Neural cell (in vitro differentiated cells): ENCODE data around the gene USP46. TPM values are rescaled to one million over a fixed set of nuclear protein-coding genes. Genes with fewer than 3 reads are reported as not detected.

Source experiments
- H2AFZ ChIP-seq: fragments of 200-600, 300-800 bp; sonication (generic), shearing (Covaris generic); 2 replicates; pipeline ENCODE4 v1.6.0; 2014; ENCODE audit warnings: low read depth, mild to moderate bottlenecking, antibody characterized with exemption, low read length, moderate library complexity
- H3F3A ChIP-seq: fragments of 200-600 bp; shearing (Covaris generic); 2 replicates; pipeline ENCODE4 v1.6.1; 2016; ENCODE audit warnings: mild to moderate bottlenecking, moderate library complexity, mixed read lengths, antibody characterized with exemption, low read length; ENCODE audit not compliant: insufficient read depth, poor library complexity, severe bottlenecking
- H3K27ac ChIP-seq: fragments of 200-600, 300-800 bp; sonication (generic), shearing (Covaris generic); 2 replicates; pipeline ENCODE4 v1.5.1; 2014; ENCODE audit warnings: mild to moderate bottlenecking, low read length, moderate library complexity
- H3K27me3 ChIP-seq: fragments of 300-800, 200-600 bp; sonication (generic), shearing (Covaris generic); 2 replicates; pipeline ENCODE4 v1.6.0; 2014; ENCODE audit warnings: mild to moderate bottlenecking, low read depth, low read length, moderate library complexity; ENCODE audit not compliant: insufficient read depth
- H3K36me3 ChIP-seq: fragments of 300-800, 200-600 bp; sonication (generic), shearing (Covaris generic); 2 replicates; pipeline ENCODE4 v1.5.1; 2014; ENCODE audit warnings: mild to moderate bottlenecking, antibody characterized with exemption, low read length, moderate library complexity; ENCODE audit not compliant: insufficient read depth
- H3K4me2 ChIP-seq: fragments of 300-800, 200-600 bp; sonication (generic), shearing (Covaris generic); 2 replicates; pipeline ENCODE4 v1.6.0; 2014; ENCODE audit warnings: mild to moderate bottlenecking, low read length
- H3K4me3 ChIP-seq: fragments of 300-800, 200-600 bp; sonication (generic), shearing (Covaris generic); 2 replicates; pipeline ENCODE4 v1.5.1; 2014; ENCODE audit warnings: mild to moderate bottlenecking, low read length, moderate library complexity
- H3K79me2 ChIP-seq: fragments of 200-600 bp; shearing (Covaris generic); replicated peaks from 2 replicates; pipeline ENCODE4 v1.6.0; 2014; ENCODE audit warnings: mild to moderate bottlenecking, low read length, moderate library complexity; ENCODE audit not compliant: insufficient read depth
- H3K9ac ChIP-seq: fragments of 300-800, 200-600 bp; sonication (generic), shearing (Covaris generic); 2 replicates; pipeline ENCODE4 v1.6.1; 2016; ENCODE audit warnings: mild to moderate bottlenecking, low read length, mixed read lengths
- H3K9me2 ChIP-seq: fragments of 200-600 bp; shearing (Covaris generic); 2 replicates; pipeline ENCODE4 v1.6.1; 2016; ENCODE audit warnings: mild to moderate bottlenecking, low read length, mixed read lengths; ENCODE audit not compliant: insufficient read depth
- H3K9me3 ChIP-seq: fragments of 200-600, 300-800 bp; sonication (generic), shearing (Covaris generic); 2 replicates; pipeline ENCODE4 v1.6.1; 2016; ENCODE audit warnings: mild to moderate bottlenecking, mixed run types, low read length, moderate library complexity, mixed read lengths
- H4K20me1 ChIP-seq: fragments of 200-600 bp; shearing (Covaris generic); 2 replicates; pipeline ENCODE4 v1.6.1; 2016; ENCODE audit warnings: mild to moderate bottlenecking, mixed run types; ENCODE audit not compliant: insufficient read depth
- EP300 ChIP-seq: fragments of 450-650 bp; conservative IDR thresholded peaks from 2 replicates; pipeline ENCODE4 v1.6.1; 2014; ENCODE audit warnings: antibody characterized with exemption, mild to moderate bottlenecking, moderate library complexity; ENCODE audit not compliant: poor library complexity, severe bottlenecking
- EZH2 ChIP-seq: fragments of 200-600, 300-800 bp; shearing (Covaris generic), sonication (generic); IDR thresholded peaks from 2 replicates; pipeline ENCODE4 v1.6.1; 2014; ENCODE audit warnings: antibody characterized with exemption, low read length, borderline replicate concordance, mild to moderate bottlenecking; ENCODE audit not compliant: insufficient read depth, poor library complexity, severe bottlenecking
- MXI1 ChIP-seq: fragments of 450-650 bp; conservative IDR thresholded peaks from 2 replicates; pipeline ENCODE4 v1.6.1; 2014; ENCODE audit warnings: antibody characterized with exemption, mild to moderate bottlenecking; ENCODE audit not compliant: poor library complexity, severe bottlenecking
- POLR2AphosphoS5 ChIP-seq: IDR thresholded peaks from 2 replicates; pipeline ENCODE4 v1.6.1; 2012
- RAD21 ChIP-seq: fragments of 450-650 bp; conservative IDR thresholded peaks from 2 replicates; pipeline ENCODE4 v1.6.1; 2014; ENCODE audit warnings: antibody characterized with exemption, mild to moderate bottlenecking, moderate library complexity
- SMC3 ChIP-seq: fragments of 450-650 bp; conservative IDR thresholded peaks from 2 replicates; pipeline ENCODE4 v1.6.1; 2014; ENCODE audit warnings: antibody characterized with exemption, mild to moderate bottlenecking, moderate library complexity; ENCODE audit not compliant: poor library complexity
- TAF1 ChIP-seq: IDR thresholded peaks from 2 replicates; pipeline ENCODE4 v1.6.1; 2012; ENCODE audit warnings: low read depth
- polyA plus RNA-seq: library from polyadenylated mRNA; depleted of rRNA; stranded (reverse); fragments of >200 nt; gene quantifications from 2 replicates; pipeline ENCODE4 v1.2.3, GENCODE V29; 2014
- TF ChIP-seq, protein P1 (sequence below): IDR thresholded peaks from 2 replicates; pipeline ENCODE4 v1.6.1; 2012; ENCODE audit warnings: borderline replicate concordance
- TF ChIP-seq, protein P2 (sequence below): fragments of 450-650 bp; IDR thresholded peaks from 2 replicates; pipeline ENCODE4 v1.5.1; 2014; ENCODE audit warnings: antibody characterized with exemption, mild to moderate bottlenecking, moderate library complexity; ENCODE audit not compliant: poor library complexity, severe bottlenecking

USP46 gene
- polyA plus RNA-seq, 1 donor from 2014 or later = 14.1 TPM

DNA sequence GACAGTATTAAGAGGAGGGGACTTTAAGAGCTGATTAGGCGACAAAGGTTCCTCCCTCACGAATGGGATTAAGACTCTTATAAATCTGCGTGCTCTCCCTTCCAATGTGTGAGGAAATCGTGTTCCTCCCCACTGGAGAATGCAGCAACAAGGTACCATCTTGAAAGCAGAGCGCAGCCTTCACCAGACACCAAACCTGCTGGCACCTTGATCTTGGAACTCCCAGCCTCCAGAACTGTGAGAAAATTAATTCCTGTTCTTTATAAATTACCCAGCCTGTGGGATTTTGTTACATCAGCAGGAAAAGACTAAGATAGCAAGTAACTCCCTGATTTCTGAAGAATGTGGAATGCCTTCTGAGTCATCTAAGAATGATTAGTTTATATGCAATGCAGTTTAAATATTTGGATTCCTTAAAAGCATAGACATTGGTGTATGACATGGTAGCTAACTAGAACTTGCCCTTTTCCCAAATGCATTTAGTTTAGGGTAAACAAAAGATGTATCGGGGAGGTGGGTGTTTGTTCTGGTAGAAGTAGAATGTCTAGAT lies 86.1 kb downstream of the USP46 start:
- no peaks in the 10 kb centered on the region for H3K9me3 ChIP-seq
- H3K36me3 ChIP-seq = no peaks in the 10 kb centered on the region
- H4K20me1 ChIP-seq = no peaks in the 10 kb centered on the region
- no peak overlapping the region for H3K4me3 ChIP-seq
- H3F3A ChIP-seq = no peaks in the 10 kb centered on the region
- no peaks in the 10 kb centered on the region for H3K9me2 ChIP-seq
- H2AFZ ChIP-seq = no peak overlapping the region
- H3K27me3 ChIP-seq = no peaks in the 10 kb centered on the region
- no peaks in the 10 kb centered on the region for H3K79me2 ChIP-seq
- H3K27ac ChIP-seq = no peak overlapping the region
- no peak overlapping the region for H3K9ac ChIP-seq
- no peak for TF ChIP-seq RAD21
- no peak for TF ChIP-seq EP300
- TF ChIP-seq, protein P1, sequence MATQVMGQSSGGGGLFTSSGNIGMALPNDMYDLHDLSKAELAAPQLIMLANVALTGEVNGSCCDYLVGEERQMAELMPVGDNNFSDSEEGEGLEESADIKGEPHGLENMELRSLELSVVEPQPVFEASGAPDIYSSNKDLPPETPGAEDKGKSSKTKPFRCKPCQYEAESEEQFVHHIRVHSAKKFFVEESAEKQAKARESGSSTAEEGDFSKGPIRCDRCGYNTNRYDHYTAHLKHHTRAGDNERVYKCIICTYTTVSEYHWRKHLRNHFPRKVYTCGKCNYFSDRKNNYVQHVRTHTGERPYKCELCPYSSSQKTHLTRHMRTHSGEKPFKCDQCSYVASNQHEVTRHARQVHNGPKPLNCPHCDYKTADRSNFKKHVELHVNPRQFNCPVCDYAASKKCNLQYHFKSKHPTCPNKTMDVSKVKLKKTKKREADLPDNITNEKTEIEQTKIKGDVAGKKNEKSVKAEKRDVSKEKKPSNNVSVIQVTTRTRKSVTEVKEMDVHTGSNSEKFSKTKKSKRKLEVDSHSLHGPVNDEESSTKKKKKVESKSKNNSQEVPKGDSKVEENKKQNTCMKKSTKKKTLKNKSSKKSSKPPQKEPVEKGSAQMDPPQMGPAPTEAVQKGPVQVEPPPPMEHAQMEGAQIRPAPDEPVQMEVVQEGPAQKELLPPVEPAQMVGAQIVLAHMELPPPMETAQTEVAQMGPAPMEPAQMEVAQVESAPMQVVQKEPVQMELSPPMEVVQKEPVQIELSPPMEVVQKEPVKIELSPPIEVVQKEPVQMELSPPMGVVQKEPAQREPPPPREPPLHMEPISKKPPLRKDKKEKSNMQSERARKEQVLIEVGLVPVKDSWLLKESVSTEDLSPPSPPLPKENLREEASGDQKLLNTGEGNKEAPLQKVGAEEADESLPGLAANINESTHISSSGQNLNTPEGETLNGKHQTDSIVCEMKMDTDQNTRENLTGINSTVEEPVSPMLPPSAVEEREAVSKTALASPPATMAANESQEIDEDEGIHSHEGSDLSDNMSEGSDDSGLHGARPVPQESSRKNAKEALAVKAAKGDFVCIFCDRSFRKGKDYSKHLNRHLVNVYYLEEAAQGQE = no peak
- TF ChIP-seq EZH2 = no peak
- TF ChIP-seq SMC3 = no peak
- no peak for TF ChIP-seq MXI1
- TF ChIP-seq POLR2AphosphoS5 = no peak
- TF ChIP-seq, protein P2, sequence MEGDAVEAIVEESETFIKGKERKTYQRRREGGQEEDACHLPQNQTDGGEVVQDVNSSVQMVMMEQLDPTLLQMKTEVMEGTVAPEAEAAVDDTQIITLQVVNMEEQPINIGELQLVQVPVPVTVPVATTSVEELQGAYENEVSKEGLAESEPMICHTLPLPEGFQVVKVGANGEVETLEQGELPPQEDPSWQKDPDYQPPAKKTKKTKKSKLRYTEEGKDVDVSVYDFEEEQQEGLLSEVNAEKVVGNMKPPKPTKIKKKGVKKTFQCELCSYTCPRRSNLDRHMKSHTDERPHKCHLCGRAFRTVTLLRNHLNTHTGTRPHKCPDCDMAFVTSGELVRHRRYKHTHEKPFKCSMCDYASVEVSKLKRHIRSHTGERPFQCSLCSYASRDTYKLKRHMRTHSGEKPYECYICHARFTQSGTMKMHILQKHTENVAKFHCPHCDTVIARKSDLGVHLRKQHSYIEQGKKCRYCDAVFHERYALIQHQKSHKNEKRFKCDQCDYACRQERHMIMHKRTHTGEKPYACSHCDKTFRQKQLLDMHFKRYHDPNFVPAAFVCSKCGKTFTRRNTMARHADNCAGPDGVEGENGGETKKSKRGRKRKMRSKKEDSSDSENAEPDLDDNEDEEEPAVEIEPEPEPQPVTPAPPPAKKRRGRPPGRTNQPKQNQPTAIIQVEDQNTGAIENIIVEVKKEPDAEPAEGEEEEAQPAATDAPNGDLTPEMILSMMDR = no peak
- TF ChIP-seq TAF1 = no peak
- no peak overlapping the region for H3K4me2 ChIP-seq

DNA sequence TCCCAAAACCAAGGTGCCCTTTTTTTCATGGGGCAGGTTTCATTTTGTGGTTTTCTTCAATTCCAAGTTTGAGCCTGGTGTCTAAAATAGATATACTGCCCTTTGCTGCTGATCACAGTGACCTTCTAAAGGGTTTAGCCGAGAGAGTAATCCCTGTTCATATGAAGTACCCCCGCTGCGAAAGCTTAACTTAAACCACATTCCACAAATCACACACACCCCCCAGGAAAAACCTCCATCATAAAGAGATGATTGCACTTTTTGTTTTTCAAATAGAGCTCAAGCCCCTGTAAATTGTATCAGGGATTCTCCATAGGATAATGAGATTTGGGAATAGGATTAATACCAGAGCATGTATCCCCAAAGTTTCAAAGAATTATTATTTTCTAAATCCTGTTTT lies 90.8 kb downstream of the USP46 start:
- TF ChIP-seq RAD21 = no peak
- no peak for TF ChIP-seq POLR2AphosphoS5
- TF ChIP-seq, protein P2 = no peak
- TF ChIP-seq MXI1 = no peak
- no peak for TF ChIP-seq EP300
- TF ChIP-seq, protein P1 = no peak
- TF ChIP-seq EZH2 = no peak
- no peak for TF ChIP-seq SMC3
- no peak for TF ChIP-seq TAF1
- Histone ChIP-seq H3F3A (no peaks in the 10 kb centered on the region), H3K4me3 (no peak overlapping the region), H3K27me3 (no peaks in the 10 kb centered on the region), H3K4me2 (no peak overlapping the region), H3K9me3 (no peaks in the 10 kb centered on the region), H2AFZ (no peak overlapping the region), H3K27ac (no peak overlapping the region), H3K9ac (no peak overlapping the region), H3K79me2 (no peaks in the 10 kb centered on the region), H3K36me3 (no peaks in the 10 kb centered on the region), H3K9me2 (no peaks in the 10 kb centered on the region), H4K20me1 (no peaks in the 10 kb centered on the region)
